Type B pancreatic cell (in vitro differentiated cells): ENCODE data around the gene NAA60. TPM values are rescaled to one million over a fixed set of nuclear protein-coding genes. Genes with fewer than 3 reads are reported as not detected.

ENCODE experiments used
- DNase-seq: peaks from one replicate; pipeline ENCODE4 v3.0.0; 2021; ENCODE audit warnings: mixed read lengths; ENCODE audit not compliant: unreplicated experiment; ENCODE audit errors: extremely low spot score
- H3K27ac Mint-ChIP-seq: 2 replicates; pipeline ENCODE4 v1.8.0; 2021; ENCODE audit warnings: mild to moderate bottlenecking, mixed read lengths
- H3K27me3 Mint-ChIP-seq: 2 replicates; pipeline ENCODE4 v1.8.0; 2021; ENCODE audit warnings: mixed read lengths
- H3K36me3 Mint-ChIP-seq: 2 replicates; pipeline ENCODE4 v1.8.0; 2021; ENCODE audit warnings: mixed read lengths
- H3K4me1 Mint-ChIP-seq: one replicate; pipeline ENCODE4 v1.8.0; 2021; ENCODE audit warnings: mixed read lengths; ENCODE audit not compliant: unreplicated experiment
- H3K4me3 Mint-ChIP-seq: 2 replicates; pipeline ENCODE4 v1.8.0; 2021; ENCODE audit warnings: mild to moderate bottlenecking, mixed read lengths
- H3K9me3 Mint-ChIP-seq: 2 replicates; pipeline ENCODE4 v1.8.0; 2021; ENCODE audit warnings: mixed read lengths
- total RNA-seq: library from RNA; stranded (reverse); gene quantifications from 2 replicates; pipeline ENCODE4 v1.2.1, GENCODE V29; 2021; ENCODE audit warnings: low replicate concordance
- TF ChIP-seq, protein P1 (sequence below): fragments of 200-600 bp; sonication (generic); conservative IDR thresholded peaks from 2 replicates; pipeline ENCODE4 v1.5.0; 2021; ENCODE audit warnings: antibody characterized with exemption, mild to moderate bottlenecking

Gene NAA60
- total RNA-seq, 1 donor from 2014 or later = 51.1 TPM

DNA sequence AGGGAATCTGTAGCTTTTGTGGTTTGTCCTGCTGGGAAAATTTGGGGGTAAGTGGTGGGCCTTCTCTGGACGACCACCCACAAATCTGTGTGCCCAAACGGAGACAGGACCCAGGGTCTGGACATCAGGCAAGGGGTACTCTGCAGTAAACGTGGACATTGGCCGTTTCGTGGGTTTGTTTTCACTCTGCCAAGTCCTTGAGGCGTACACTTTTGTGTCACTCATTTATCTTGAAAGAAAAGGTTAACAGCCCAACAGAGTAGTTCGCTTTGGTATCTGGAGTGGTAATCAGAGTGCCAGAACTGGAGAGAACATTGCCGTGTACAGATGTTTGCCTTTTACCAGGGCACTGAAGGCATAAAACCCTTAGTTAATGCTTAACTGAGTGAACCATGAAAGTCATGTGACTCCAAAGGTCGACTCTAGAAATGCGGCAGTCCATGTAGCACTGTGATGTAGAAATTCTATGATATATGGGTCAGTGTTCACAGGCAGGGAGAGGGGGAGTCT lies 15.4 kb downstream of the NAA60 start:
- peak overlapping the region; percentile 81 for H3K4me3 Mint-ChIP-seq
- no peaks in the 10 kb centered on the region for H3K27me3 Mint-ChIP-seq
- peaks cover 4% of the 10 kb centered on the region for H3K36me3 Mint-ChIP-seq
- TF ChIP-seq, protein P1, sequence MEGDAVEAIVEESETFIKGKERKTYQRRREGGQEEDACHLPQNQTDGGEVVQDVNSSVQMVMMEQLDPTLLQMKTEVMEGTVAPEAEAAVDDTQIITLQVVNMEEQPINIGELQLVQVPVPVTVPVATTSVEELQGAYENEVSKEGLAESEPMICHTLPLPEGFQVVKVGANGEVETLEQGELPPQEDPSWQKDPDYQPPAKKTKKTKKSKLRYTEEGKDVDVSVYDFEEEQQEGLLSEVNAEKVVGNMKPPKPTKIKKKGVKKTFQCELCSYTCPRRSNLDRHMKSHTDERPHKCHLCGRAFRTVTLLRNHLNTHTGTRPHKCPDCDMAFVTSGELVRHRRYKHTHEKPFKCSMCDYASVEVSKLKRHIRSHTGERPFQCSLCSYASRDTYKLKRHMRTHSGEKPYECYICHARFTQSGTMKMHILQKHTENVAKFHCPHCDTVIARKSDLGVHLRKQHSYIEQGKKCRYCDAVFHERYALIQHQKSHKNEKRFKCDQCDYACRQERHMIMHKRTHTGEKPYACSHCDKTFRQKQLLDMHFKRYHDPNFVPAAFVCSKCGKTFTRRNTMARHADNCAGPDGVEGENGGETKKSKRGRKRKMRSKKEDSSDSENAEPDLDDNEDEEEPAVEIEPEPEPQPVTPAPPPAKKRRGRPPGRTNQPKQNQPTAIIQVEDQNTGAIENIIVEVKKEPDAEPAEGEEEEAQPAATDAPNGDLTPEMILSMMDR = no peak
- H3K9me3 Mint-ChIP-seq = no peaks in the 10 kb centered on the region
- H3K27ac Mint-ChIP-seq = peak overlapping the region; percentile 64
- no peak for DNase-seq
- H3K4me1 Mint-ChIP-seq = peaks cover 38% of the 10 kb centered on the region

DNA sequence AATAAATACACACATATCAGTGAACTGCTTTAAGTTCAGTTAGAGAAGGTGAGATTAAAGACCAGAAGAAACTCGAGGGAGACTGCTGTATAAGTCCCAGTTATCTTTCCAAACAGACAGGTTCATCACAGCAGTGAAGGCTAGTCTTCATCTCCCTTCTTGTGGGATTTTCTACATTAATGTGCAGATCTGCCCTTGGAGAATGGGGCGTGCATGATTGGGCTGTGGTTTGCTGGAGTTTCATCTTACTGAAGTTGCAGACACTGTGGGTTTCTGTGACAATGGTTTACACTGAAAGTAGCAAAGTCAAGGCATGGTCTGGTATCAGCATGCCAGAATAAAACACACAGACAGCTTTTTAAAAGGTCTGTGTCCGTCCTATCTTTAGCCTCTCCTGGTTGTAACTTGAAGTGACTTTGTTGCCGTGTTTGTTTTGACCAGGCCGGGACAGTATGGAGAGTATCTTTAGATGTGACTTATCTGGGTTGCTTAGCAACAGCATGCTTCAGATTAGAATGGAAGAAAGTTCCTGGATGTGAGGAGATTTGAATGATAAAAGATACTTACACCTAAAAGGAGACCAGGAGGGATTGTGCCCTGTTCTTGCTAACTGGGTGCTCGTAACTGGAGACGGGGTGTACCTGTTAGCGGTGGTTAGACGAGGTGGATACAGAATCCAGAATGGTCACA lies 16.1 kb downstream of the NAA60 start:
- no peaks in the 10 kb centered on the region for H3K9me3 Mint-ChIP-seq
- H3K36me3 Mint-ChIP-seq = peaks cover 4% of the 10 kb centered on the region
- peak overlapping the region; percentile 81 for H3K4me3 Mint-ChIP-seq
- H3K4me1 Mint-ChIP-seq = peaks cover 45% of the 10 kb centered on the region
- DNase-seq = no peak
- H3K27ac Mint-ChIP-seq = peak overlapping the region; percentile 64
- no peaks in the 10 kb centered on the region for H3K27me3 Mint-ChIP-seq
- TF ChIP-seq, protein P1 = no peak

DNA sequence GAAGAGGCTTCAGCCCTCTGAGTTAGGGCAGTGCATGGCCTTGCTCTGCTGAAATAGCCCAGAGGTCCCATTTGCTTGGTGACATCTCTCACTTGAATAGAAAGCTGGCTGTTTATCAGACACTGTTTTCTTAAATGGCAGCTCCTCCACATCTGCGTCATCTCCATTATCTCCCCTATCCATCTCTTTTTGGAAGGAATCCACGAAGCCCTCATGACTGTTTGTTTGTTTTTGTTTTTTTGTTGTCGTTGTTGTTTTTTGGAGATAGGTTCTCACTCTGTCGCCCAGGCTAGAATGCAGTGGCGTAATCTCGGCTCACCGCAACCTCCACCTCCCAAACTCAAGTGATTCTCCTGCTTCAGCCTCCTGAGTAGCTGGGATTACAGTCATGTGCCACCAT lies 16.6 kb downstream of the NAA60 start:
- no peaks in the 10 kb centered on the region for H3K27me3 Mint-ChIP-seq
- H3K4me3 Mint-ChIP-seq = peak overlapping the region; percentile 81
- no peaks in the 10 kb centered on the region for H3K9me3 Mint-ChIP-seq
- H3K4me1 Mint-ChIP-seq = peaks cover 45% of the 10 kb centered on the region
- TF ChIP-seq, protein P1 = no peak
- H3K36me3 Mint-ChIP-seq = peaks cover 4% of the 10 kb centered on the region
- H3K27ac Mint-ChIP-seq = peak overlapping the region; percentile 64
- DNase-seq = no peak

DNA sequence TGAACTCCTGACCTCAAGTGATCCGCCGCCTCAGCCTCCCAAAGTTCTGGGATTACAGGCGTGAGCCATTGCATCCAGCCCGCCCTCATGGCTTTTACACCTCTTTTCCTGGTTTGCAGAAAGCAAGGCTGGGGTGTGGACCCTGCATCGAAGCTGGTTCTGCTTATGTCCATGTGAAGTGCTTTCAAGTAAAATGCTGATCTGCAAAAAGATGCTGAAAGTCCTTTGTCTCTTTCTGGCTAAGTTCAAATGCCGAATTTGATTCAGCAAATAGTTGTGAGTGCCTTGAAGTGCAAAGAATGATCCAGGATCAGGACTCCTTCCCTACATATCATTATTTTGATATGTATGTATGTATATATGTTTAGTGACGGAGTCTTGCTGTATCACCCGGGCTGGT lies 17.1 kb downstream of the NAA60 start:
- peaks cover 4% of the 10 kb centered on the region for H3K36me3 Mint-ChIP-seq
- TF ChIP-seq, protein P1 = no peak
- DNase-seq = no peak
- H3K4me3 Mint-ChIP-seq = peak overlapping the region; percentile 16
- peaks cover 45% of the 10 kb centered on the region for H3K4me1 Mint-ChIP-seq
- H3K27me3 Mint-ChIP-seq = no peaks in the 10 kb centered on the region
- H3K27ac Mint-ChIP-seq = peak overlapping the region; percentile 64
- no peaks in the 10 kb centered on the region for H3K9me3 Mint-ChIP-seq

DNA sequence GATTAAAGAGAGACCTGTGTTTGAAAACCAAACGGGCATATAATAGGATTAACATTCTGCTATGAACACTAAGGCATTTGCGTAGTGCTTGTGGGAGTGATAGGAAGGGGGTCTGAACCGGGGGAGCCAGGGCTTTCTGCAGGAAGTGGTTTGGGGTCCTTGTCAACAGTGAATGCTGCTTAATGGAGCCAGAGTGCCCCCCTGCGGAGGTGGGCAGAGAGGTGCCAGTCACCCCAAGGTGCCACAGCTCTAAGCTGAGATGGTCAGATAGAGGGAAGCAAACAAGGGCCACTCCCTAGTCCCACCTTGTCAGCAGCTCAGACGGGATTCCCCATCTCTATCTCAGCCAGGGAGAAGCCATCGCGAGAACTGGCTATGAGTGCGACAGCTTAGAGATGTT lies 17.7 kb downstream of the NAA60 start:
- no peak for DNase-seq
- Mint-ChIP-seq H3K4me1 (peaks cover 43% of the 10 kb centered on the region), H3K4me3 (peak overlapping the region; percentile 16), H3K36me3 (peaks cover 4% of the 10 kb centered on the region), H3K27me3 (no peaks in the 10 kb centered on the region), H3K9me3 (no peaks in the 10 kb centered on the region), H3K27ac (peak overlapping the region; percentile 64)
- TF ChIP-seq, protein P1 = no peak
